ENCODE results near the gene TBCC. TPM values are rescaled to one million over a fixed set of nuclear protein-coding genes. Genes with fewer than 3 reads are reported as not detected.

The TBCC gene
- total and polyA plus RNA-seq, 2 of the 8 experiments (the other 6 are each of a cell fraction or from before 2014, with no cell fraction given): 22.7 to 25.5 TPM

DNA sequence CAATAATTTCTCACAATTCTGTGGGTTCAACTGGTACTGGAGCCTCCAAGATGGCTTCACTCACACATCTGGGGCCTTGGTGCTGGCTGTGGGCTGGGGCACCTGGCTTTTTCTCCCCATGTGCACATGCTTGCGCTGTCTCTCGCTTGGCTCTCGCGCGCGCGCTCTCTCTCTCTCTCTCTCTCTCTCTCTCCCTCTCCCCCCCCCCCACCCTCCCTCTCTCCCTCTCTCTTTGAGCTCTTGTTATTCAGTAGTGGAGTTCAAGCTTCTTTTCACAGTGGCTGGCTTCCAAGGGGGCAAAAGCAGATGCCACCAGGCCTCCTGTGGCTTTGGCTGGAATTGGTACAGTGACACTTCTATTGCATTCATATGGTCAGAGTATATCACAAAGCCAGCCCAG is 10.8 kb upstream of the TBCC start (continued):
- TF ChIP-seq EGR1 (IDR thresholded peaks at IDR 0.05; ENCODE audit: borderline replicate concordance, low read depth, low read length) (no peak), TAF7 (optimal IDR thresholded peaks at IDR 0.05; ENCODE audit: borderline replicate concordance, low read depth, low read length) (peak; percentile 24), CHD7 (IDR thresholded peaks at IDR 0.05; ENCODE audit: insufficient replicate concordance, low read length) (no peak), TCF12 (IDR thresholded peaks at IDR 0.05; ENCODE audit: low read depth, low read length) (peak; percentile 75; the same call in 1 of the 2 replicates), SRF (IDR thresholded peaks at IDR 0.05; ENCODE audit: low read depth, low read length) (no peak), CBX8 (IDR thresholded peaks at IDR 0.05; ENCODE audit: borderline replicate concordance, low read depth, low read length) (no peak), JUND (IDR thresholded peaks at IDR 0.05; ENCODE audit: low read length) (no peak), ASH2L (IDR thresholded peaks at IDR 0.05; ENCODE audit: low read length) (no peak), SIN3A (conservative IDR thresholded peaks at IDR 0.05 in 1 of 2, IDR thresholded peaks at IDR 0.05 in 1 of 2; ENCODE audit: low read depth in 1 of 2, low read length in 2 of 2) (no peak; a peak in 1 of 4 replicates), POLR2AphosphoS5 (IDR thresholded peaks at IDR 0.05; ENCODE audit: low read depth, low read length) (no peak), GTF2F1 (IDR thresholded peaks at IDR 0.05; ENCODE audit: borderline replicate concordance, low read depth, low read length) (no peak)
- TF ChIP-seq, protein P1, sequence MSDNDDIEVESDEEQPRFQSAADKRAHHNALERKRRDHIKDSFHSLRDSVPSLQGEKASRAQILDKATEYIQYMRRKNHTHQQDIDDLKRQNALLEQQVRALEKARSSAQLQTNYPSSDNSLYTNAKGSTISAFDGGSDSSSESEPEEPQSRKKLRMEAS (IDR thresholded peaks at IDR 0.05): peak; percentile 77
